ENCODE measurements around the gene CEP57L1. TPM values are rescaled to one million over a fixed set of nuclear protein-coding genes. Genes with fewer than 3 reads are reported as not detected.

Gene CEP57L1
- total RNA-seq, 1 experiment from 2014 or later: 8.4 TPM

- peaks cover 0 to 4% (median under 1%) of the 10 kb centered on the region in 3 experiments; a peak in 1 of 7 replicates for H3K36me3 Mint-ChIP-seq (ENCODE audit: insufficient read depth in 1 of 3, low read depth in 3 of 3)
- H2BK15ac ChIP-seq (ENCODE audit: low read depth, low read length): no peak overlapping the region
- DNase-seq: no peak
- no peaks in the 10 kb centered on the region for H3K23me2 ChIP-seq (ENCODE audit: insufficient read length, low read depth, low read length, poor library complexity, severe bottlenecking)
- no peak overlapping the region for H2AFZ ChIP-seq (ENCODE audit: low read length)
- no peaks in the 10 kb centered on the region for H3K9me3 Mint-ChIP-seq
- H2BK12ac ChIP-seq (ENCODE audit: insufficient read length, low read depth, low read length): no peak overlapping the region
- no peak overlapping the region for H2BK120ac ChIP-seq (ENCODE audit: low read depth, low read length, poor library complexity, severe bottlenecking)
- no peaks in the 10 kb centered on the region for H3K27me3 ChIP-seq (ENCODE audit: insufficient read depth, low read length)
- no peak overlapping the region for H3T11ph ChIP-seq (ENCODE audit: low read length)
- H3K27ac ChIP-seq (ENCODE audit: insufficient read length, low read depth, low read length): no peak overlapping the region
- no peaks in the 10 kb centered on the region for H3K27me3 Mint-ChIP-seq (ENCODE audit: low read depth)
- no peak overlapping the region for H3K4me3 Mint-ChIP-seq
- no peak overlapping the region for H2AK5ac ChIP-seq (ENCODE audit: insufficient read length, low read length)
- no peak overlapping the region for H3K14ac ChIP-seq (ENCODE audit: insufficient read depth, low read length)
- H3K4me2 ChIP-seq (ENCODE audit: insufficient read depth, insufficient read length, low read length): no peak overlapping the region
- H3K4me1 ChIP-seq (ENCODE audit: insufficient read depth, low read length): no peaks in the 10 kb centered on the region
- H3K9me3 ChIP-seq (ENCODE audit: control insufficient read depth, low read depth, low read length): no peaks in the 10 kb centered on the region
- no peak for TF ChIP-seq CTCF (conservative IDR thresholded peaks at IDR 0.05)
- no peak overlapping the region for H2BK5ac ChIP-seq (ENCODE audit: insufficient read length, low read length)
- no CpG with 5 or more reads among the region's 3 CpGs for WGBS (ENCODE audit: extremely low coverage, insufficient read length, low lambda C conversion rate)
- no peak overlapping the region for H3K23ac ChIP-seq (ENCODE audit: insufficient read length, low read depth, low read length)
- H3K4ac ChIP-seq (ENCODE audit: low read depth, low read length): no peak overlapping the region
- no peak overlapping the region for H3K9ac ChIP-seq (ENCODE audit: extremely low read depth, insufficient read length, low read length)
- H4K20me1 ChIP-seq (ENCODE audit: control insufficient read depth, insufficient read depth, insufficient read length): no peaks in the 10 kb centered on the region
- no peaks in the 10 kb centered on the region for H3K4me1 Mint-ChIP-seq
- no peak overlapping the region for H3K27ac Mint-ChIP-seq
- H2BK20ac ChIP-seq (ENCODE audit: low read depth, low read length, poor library complexity, severe bottlenecking): no peak overlapping the region
- H3K18ac ChIP-seq (ENCODE audit: insufficient read length, low read depth, low read length): no peak overlapping the region
- H3K79me1 ChIP-seq (ENCODE audit: insufficient read depth, low read depth, low read length, poor library complexity, severe bottlenecking): no peaks in the 10 kb centered on the region
- no peak overlapping the region for H4K91ac ChIP-seq (ENCODE audit: insufficient read length, low read depth, low read length)
- no peak overlapping the region for H3K56ac ChIP-seq (ENCODE audit: insufficient read length, low read depth, low read length)
- H4K8ac ChIP-seq (replicated peaks; ENCODE audit: insufficient read length, low read depth, low read length): no peak overlapping the region
- no peak overlapping the region for H4K5ac ChIP-seq (ENCODE audit: insufficient read length, low read depth, low read length)
- H3K79me2 ChIP-seq (ENCODE audit: insufficient read depth, low read length): no peaks in the 10 kb centered on the region
Measured at GRCh38 chr6:109104512-109104911, 9.2 kb downstream of the CEP57L1 start.
